HFFc6 (cell line): Measurements from ENCODE around the gene PLPP2. TPM values are rescaled to one million over a fixed set of nuclear protein-coding genes. Genes with fewer than 3 reads are reported as not detected.

ENCODE experiments used
- DNase-seq: peaks from one replicate; pipeline ENCODE4 v3.0.0-alpha.2; 2018
- H3K27ac Mint-ChIP-seq: 2 replicates; pipeline ENCODE4 v1.8.0; 2020; ENCODE audit warnings: mild to moderate bottlenecking, mixed read lengths
- H3K27me3 Mint-ChIP-seq: 2 replicates; pipeline ENCODE4 v1.8.0; 2021; ENCODE audit warnings: mild to moderate bottlenecking, moderate library complexity, mixed read lengths; ENCODE audit not compliant: insufficient read depth
- H3K36me3 Mint-ChIP-seq: 2 replicates; pipeline ENCODE4 v1.8.0; 2021; ENCODE audit warnings: low read depth, mixed read lengths
- H3K4me1 Mint-ChIP-seq: 2 replicates; pipeline ENCODE4 v1.8.0; 2020; ENCODE audit warnings: low read depth, mixed read lengths
- H3K4me3 Mint-ChIP-seq: 2 replicates; pipeline ENCODE4 v1.8.0; 2020; ENCODE audit warnings: mild to moderate bottlenecking, moderate library complexity, mixed read lengths
- H3K9me3 Mint-ChIP-seq: 2 replicates; pipeline ENCODE4 v1.8.0; 2020; ENCODE audit warnings: mild to moderate bottlenecking, mixed read lengths
- CTCF ChIP-seq: fragments of 200-600 bp; sonication (generic); IDR thresholded peaks from 2 replicates; pipeline ENCODE4 v1.5.0; 2021; ENCODE audit warnings: antibody characterized with exemption, mild to moderate bottlenecking
- total RNA-seq, 6 experiments: library from RNA; stranded (reverse); fragmentation: NEBNext Ultra II Directional; extraction: Animal tissue kit (Norgen Biotek cat#: 25700); gene quantifications; 2 replicates in 1 of 6; 3 replicates in 5 of 6; pipeline ENCODE4 v1.2.3, GENCODE V29; 2021

PLPP2 gene
- total RNA-seq, 6 experiments from 2014 or later = 3.5 to 15.0 (median 4.2) TPM

GRCh38 chr19:328025-328505 lies 36.9 kb upstream of the PLPP2 start:
- H3K9me3 Mint-ChIP-seq = peaks cover 23% of the 10 kb centered on the region
- no peak overlapping the region for H3K27ac Mint-ChIP-seq
- H3K4me3 Mint-ChIP-seq = no peak overlapping the region
- H3K27me3 Mint-ChIP-seq = no peaks in the 10 kb centered on the region; the same call in 1 of the 2 replicates
- DNase-seq = no peak
- H3K4me1 Mint-ChIP-seq = no peaks in the 10 kb centered on the region
- no peak for TF ChIP-seq CTCF
- H3K36me3 Mint-ChIP-seq = peaks cover 39% of the 10 kb centered on the region

GRCh38 chr19:327291-328024 lies 36.3 kb upstream of the PLPP2 start:
- H3K27ac Mint-ChIP-seq = no peak overlapping the region
- no peak for DNase-seq
- no peaks in the 10 kb centered on the region; the same call in 1 of the 2 replicates for H3K27me3 Mint-ChIP-seq
- peaks cover 39% of the 10 kb centered on the region for H3K36me3 Mint-ChIP-seq
- H3K9me3 Mint-ChIP-seq = peaks cover 23% of the 10 kb centered on the region
- no peak for TF ChIP-seq CTCF
- no peaks in the 10 kb centered on the region for H3K4me1 Mint-ChIP-seq
- no peak overlapping the region for H3K4me3 Mint-ChIP-seq

- Mint-ChIP-seq H3K36me3 (peaks cover 39% of the 10 kb centered on the region), H3K9me3 (peaks cover 23% of the 10 kb centered on the region), H3K27me3 (no peaks in the 10 kb centered on the region; the same call in 1 of the 2 replicates), H3K4me1 (no peaks in the 10 kb centered on the region), H3K4me3 (no peak overlapping the region), H3K27ac (no peak overlapping the region)
- no peak for DNase-seq
- no peak for TF ChIP-seq CTCF
Observed at GRCh38 chr19:326871-327270, 35.7 kb upstream of the PLPP2 start.

- H3K4me3 Mint-ChIP-seq = no peak overlapping the region
- no peak for DNase-seq
- peaks cover 23% of the 10 kb centered on the region for H3K9me3 Mint-ChIP-seq
- TF ChIP-seq CTCF = no peak
- no peaks in the 10 kb centered on the region for H3K4me1 Mint-ChIP-seq
- H3K27me3 Mint-ChIP-seq = no peaks in the 10 kb centered on the region; the same call in 1 of the 2 replicates
- H3K27ac Mint-ChIP-seq = no peak overlapping the region
- peaks cover 45% of the 10 kb centered on the region for H3K36me3 Mint-ChIP-seq
Observed at GRCh38 chr19:325937-326565, 34.8 kb upstream of the PLPP2 start.

GRCh38 chr19:325173-325936 lies 34.2 kb upstream of the PLPP2 start:
- H3K4me1 Mint-ChIP-seq = no peaks in the 10 kb centered on the region
- no peak for TF ChIP-seq CTCF
- no peak overlapping the region for H3K27ac Mint-ChIP-seq
- no peaks in the 10 kb centered on the region; the same call in 1 of the 2 replicates for H3K27me3 Mint-ChIP-seq
- H3K4me3 Mint-ChIP-seq = no peak overlapping the region
- peaks cover 45% of the 10 kb centered on the region for H3K36me3 Mint-ChIP-seq
- H3K9me3 Mint-ChIP-seq = peaks cover 18% of the 10 kb centered on the region
- no peak for DNase-seq
